Measurements from ENCODE around the gene DGKQ. TPM values are rescaled to one million over a fixed set of nuclear protein-coding genes. Genes with fewer than 3 reads are reported as not detected.
A peak's percentile ranks its signal among the peaks of the same experiment; 100 is the strongest.

Gene DGKQ
- total and polyA plus RNA-seq, 2 of the 13 experiments (the other 11 are each of a cell fraction or from before 2014, with no cell fraction given), result 4.5 to 7.2 TPM

- no peak overlapping the region for H2AFZ ChIP-seq (ENCODE audit: low read length)
- peaks cover 19% of the 10 kb centered on the region for H4K20me1 ChIP-seq (ENCODE audit: insufficient read depth, low read length)
- H3K4me2 ChIP-seq (ENCODE audit: low read depth, low read length), result peak overlapping the region; percentile 94
- ChIA-PET POLR2A (interaction anchor here (1.0 to 2.4 kb wide), 7 partner anchors 15 to 257 kb away, joined by 3 to 25 read pairs (median 4); partner anchors contain the start of genes ATP5ME, DGKQ, IDUA and MYL5), CTCF (ENCODE audit: low intra/inter-chr PET ratio, low total read pairs) (no interaction called here)
- H3K4me1 ChIP-seq (ENCODE audit: insufficient read depth, low read length), result peaks cover 35% of the 10 kb centered on the region
- in situ Hi-C loops (cut with HindIII; ENCODE audit: extremely low pct_ligation_motif_present, low pct_unique_long_range_greater_than_20kb), result loop anchor here (5.0 kb wide), 1 partner anchor 56 kb away; the partner anchor contains the start of gene IDUA
- FAIRE-seq (no peak), DNase-seq (ENCODE audit: low spot score) (peak; percentile 9), ATAC-seq (peak; percentile 45)
- H3K4me3 ChIP-seq (replicated peaks in 1 of 3; ENCODE audit: insufficient read depth in 1 of 3, low read depth in 2 of 3, low read length in 3 of 3), result peak overlapping the region; percentile 84 to 100 (median 97)
- H3K27me3 ChIP-seq (ENCODE audit: control insufficient read depth in 1 of 2, insufficient read depth in 2 of 2, low read length in 2 of 2), result no peaks in the 10 kb centered on the region; a peak in 1 of 5 replicates
- no peaks in the 10 kb centered on the region for H3K9me3 ChIP-seq (ENCODE audit: low read length)
- H3K36me3 ChIP-seq (replicated peaks in 1 of 2; ENCODE audit: control insufficient read depth in 1 of 2, insufficient read depth in 2 of 2, low read length in 2 of 2), result peaks cover 0 to 1% of the 10 kb centered on the region in 2 experiments; a peak in 1 of 5 replicates
- peaks cover 39% of the 10 kb centered on the region for H3K79me2 ChIP-seq (ENCODE audit: insufficient read depth, low read length)
- peak overlapping the region; percentile 84 for H3K27ac ChIP-seq (ENCODE audit: extremely low read length, insufficient read depth, low read length)
- intact Hi-C loops (cut with micrococcal nuclease; ENCODE audit: unreplicated experiment), result loop anchor here (2.0 to 5.0 kb wide), 2 partner anchors 55 to 149 kb away; partner anchors contain the start of gene IDUA
- 3% methylated on average over 7 of the region's 31 CpGs for WGBS (ENCODE audit: low lambda C conversion rate)
- peak overlapping the region; percentile 96 for H3K9ac ChIP-seq (ENCODE audit: insufficient read depth, low read depth, low read length)
- TF ChIP-seq MXI1 (IDR thresholded peaks at IDR 0.05; ENCODE audit: borderline replicate concordance, low read depth, low read length) (0 out of 3 replicates have a peak, but pooled peaks have one; percentile 18), SIN3A (IDR thresholded peaks at IDR 0.05; ENCODE audit: borderline replicate concordance, low read depth, low read length) (0 out of 2 replicates have a peak, but pooled peaks have one; percentile 25), SMAD9 (CRISPR knock-in tag; IDR thresholded peaks at IDR 0.05) (no peak), CAMTA2 (CRISPR knock-in tag; IDR thresholded peaks at IDR 0.05; ENCODE audit: borderline replicate concordance) (0 out of 2 replicates have a peak, but pooled peaks have one; percentile 6), ZNF263 (CRISPR knock-in tag; IDR thresholded peaks at IDR 0.05) (no peak), DPF2 (CRISPR knock-in tag; IDR thresholded peaks at IDR 0.05; ENCODE audit: borderline replicate concordance, low read depth) (no peak), PHF20 (CRISPR knock-in tag; IDR thresholded peaks at IDR 0.05) (no peak), BHLHE40 (IDR thresholded peaks at IDR 0.05; ENCODE audit: low read length) (0 out of 2 replicates have a peak, but pooled peaks have one; percentile 11), REXO4 (CRISPR knock-in tag; IDR thresholded peaks at IDR 0.05; ENCODE audit: borderline replicate concordance) (0 out of 2 replicates have a peak, but pooled peaks have one; percentile 29), POGZ (CRISPR knock-in tag; IDR thresholded peaks at IDR 0.05) (no peak), ZNF510 (CRISPR knock-in tag; IDR thresholded peaks at IDR 0.05; ENCODE audit: low read depth) (no peak), ZNF552 (CRISPR knock-in tag; IDR thresholded peaks at IDR 0.05; ENCODE audit: borderline replicate concordance) (0 out of 2 replicates have a peak, but pooled peaks have one; percentile 20), MTA1 (CRISPR knock-in tag; IDR thresholded peaks at IDR 0.05; ENCODE audit: borderline replicate concordance) (0 out of 2 replicates have a peak, but pooled peaks have one; percentile 18)
- TF ChIP-seq, protein P1, sequence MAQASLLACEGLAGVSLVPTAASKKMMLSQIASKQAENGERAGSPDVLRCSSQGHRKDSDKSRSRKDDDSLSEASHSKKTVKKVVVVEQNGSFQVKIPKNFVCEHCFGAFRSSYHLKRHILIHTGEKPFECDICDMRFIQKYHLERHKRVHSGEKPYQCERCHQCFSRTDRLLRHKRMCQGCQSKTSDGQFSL (CRISPR knock-in tag; IDR thresholded peaks at IDR 0.05), result peak; percentile 38; the same call in 1 of the 2 replicates
- TF ChIP-seq, protein P2, sequence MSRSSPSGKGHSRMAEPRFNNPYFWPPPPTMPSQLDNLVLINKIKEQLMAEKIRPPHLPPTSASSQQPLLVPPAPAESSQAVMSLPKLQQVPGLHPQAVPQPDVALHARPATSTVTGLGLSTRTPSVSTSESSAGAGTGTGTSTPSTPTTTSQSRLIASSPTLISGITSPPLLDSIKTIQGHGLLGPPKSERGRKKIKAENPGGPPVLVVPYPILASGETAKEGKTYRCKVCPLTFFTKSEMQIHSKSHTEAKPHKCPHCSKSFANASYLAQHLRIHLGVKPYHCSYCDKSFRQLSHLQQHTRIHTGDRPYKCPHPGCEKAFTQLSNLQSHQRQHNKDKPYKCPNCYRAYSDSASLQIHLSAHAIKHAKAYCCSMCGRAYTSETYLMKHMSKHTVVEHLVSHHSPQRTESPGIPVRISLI (CRISPR knock-in tag; IDR thresholded peaks at IDR 0.05; ENCODE audit: borderline replicate concordance), result 0 out of 2 replicates have a peak, but pooled peaks have one; percentile 13
- BruUV-seq (replicated peaks), result no TSS peak
Measured at GRCh38 chr4:931194-931959, 42.0 kb downstream of the DGKQ start.
